Prostate gland (tissue), 2 donors: ENCODE measurements around the gene JAKMIP1.

ENCODE experiments used
- POLR2A ChIP-seq: fragments of 450-650 bp; IDR thresholded peaks from one replicate; pipeline ENCODE4 v1.6.1; 2016; ENCODE audit warnings: antibody characterized with exemption, mild to moderate bottlenecking
- TF ChIP-seq, protein P1 (sequence below), 4 experiments: fragments of 200-600 bp in 2 of 4; fragments of 450-650 bp in 2 of 4; sonication (generic) in 2 of 4; IDR thresholded peaks; 1 replicate in 3 of 4; 2 replicates in 1 of 4; pipeline ENCODE4 v1.5.1; 2016 to 2019; ENCODE audit warnings: antibody characterized with exemption in 4 of 4, mild to moderate bottlenecking in 2 of 4, moderate library complexity in 2 of 4

DNA sequence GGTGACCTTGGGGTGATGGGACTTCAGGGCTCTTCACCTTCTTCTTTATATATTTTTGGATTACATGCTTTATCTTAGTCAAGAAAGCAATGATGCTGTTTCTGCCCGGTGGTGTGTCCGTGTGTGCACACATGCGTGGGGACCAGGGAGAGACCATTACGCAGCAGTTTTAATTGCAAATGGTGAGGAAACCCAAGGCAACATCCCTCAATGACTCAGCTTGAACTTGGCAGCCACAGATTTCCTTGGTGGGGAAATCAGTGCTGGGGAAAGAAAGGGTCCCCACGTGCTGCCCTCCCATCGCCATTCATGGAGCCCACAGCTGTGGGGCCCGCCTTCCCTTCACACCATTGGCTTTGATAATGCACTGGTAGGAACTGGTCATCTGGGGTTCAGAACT, 136.0 kb downstream of the JAKMIP1 start:
- TF ChIP-seq, protein P1, sequence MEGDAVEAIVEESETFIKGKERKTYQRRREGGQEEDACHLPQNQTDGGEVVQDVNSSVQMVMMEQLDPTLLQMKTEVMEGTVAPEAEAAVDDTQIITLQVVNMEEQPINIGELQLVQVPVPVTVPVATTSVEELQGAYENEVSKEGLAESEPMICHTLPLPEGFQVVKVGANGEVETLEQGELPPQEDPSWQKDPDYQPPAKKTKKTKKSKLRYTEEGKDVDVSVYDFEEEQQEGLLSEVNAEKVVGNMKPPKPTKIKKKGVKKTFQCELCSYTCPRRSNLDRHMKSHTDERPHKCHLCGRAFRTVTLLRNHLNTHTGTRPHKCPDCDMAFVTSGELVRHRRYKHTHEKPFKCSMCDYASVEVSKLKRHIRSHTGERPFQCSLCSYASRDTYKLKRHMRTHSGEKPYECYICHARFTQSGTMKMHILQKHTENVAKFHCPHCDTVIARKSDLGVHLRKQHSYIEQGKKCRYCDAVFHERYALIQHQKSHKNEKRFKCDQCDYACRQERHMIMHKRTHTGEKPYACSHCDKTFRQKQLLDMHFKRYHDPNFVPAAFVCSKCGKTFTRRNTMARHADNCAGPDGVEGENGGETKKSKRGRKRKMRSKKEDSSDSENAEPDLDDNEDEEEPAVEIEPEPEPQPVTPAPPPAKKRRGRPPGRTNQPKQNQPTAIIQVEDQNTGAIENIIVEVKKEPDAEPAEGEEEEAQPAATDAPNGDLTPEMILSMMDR (IDR thresholded peaks at IDR 0.05) = no peak
- TF ChIP-seq POLR2A = no peak
